Stimulated activated CD8-positive, alpha-beta memory T cell treated with anti-CD3 and anti-CD28 coated beads, Interleukin-7, amount 100 ng/mL, for 1 hour (primary cell): ENCODE data around the gene YIF1A.
"Not testable (repeated sequence)": the region's sequence is repeated elsewhere in the genome, so short reads cannot be mapped to it uniquely, and the experiment has no call there.

ENCODE experiments used
- DNase-seq, 2 donors: peaks; one replicate each; pipeline ENCODE4 v3.0.0-alpha.2; 2020; ENCODE audit warnings: low read depth in 2 of 2

YIF1A gene

DNA sequence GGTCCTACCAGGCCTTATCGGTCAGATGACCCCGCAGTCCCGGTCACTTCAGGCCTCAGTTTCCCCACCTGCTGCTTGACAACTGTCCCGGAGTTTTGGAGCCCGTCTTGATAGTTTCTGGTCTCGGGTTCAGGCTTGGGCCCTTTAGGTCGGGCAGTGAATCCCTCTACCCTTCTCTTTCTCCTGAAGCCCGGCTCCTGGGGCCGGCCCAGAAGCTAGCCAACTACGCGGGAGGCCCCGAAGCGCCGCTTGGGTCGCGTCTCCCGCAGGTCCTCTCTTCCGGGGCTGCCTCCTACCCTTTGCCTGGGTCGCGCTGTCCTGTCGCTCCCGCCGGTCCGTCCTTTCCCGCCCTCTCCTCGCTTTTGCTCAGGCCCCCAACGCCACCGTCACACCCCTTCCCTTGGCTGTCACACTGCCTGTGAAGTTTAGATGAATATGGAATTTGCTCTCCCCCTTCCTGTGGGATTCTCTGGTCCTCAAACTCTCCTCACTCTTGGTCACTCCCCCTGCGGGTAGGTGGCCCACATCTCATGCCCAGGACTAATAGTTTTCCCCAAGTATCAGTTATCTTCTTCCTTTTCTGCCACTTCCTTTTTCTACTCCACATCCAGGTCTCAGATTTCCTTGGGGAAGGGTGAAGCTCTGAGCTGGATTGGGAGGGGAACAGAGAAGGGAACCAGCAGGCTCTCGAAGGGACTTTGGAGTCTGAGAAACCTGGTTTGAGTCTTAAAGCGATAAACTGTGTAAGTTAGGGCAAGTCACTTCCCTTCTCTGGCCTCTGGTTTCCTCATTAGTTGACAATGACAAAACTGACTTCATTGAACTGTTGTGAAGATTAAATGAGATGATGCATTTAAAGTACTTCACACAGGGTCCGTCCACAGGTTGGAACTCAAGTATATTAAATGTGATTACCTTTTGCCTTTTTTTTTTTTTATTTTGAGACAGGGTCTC, 19.7 kb downstream of the YIF1A start:
- no peak for DNase-seq

DNA sequence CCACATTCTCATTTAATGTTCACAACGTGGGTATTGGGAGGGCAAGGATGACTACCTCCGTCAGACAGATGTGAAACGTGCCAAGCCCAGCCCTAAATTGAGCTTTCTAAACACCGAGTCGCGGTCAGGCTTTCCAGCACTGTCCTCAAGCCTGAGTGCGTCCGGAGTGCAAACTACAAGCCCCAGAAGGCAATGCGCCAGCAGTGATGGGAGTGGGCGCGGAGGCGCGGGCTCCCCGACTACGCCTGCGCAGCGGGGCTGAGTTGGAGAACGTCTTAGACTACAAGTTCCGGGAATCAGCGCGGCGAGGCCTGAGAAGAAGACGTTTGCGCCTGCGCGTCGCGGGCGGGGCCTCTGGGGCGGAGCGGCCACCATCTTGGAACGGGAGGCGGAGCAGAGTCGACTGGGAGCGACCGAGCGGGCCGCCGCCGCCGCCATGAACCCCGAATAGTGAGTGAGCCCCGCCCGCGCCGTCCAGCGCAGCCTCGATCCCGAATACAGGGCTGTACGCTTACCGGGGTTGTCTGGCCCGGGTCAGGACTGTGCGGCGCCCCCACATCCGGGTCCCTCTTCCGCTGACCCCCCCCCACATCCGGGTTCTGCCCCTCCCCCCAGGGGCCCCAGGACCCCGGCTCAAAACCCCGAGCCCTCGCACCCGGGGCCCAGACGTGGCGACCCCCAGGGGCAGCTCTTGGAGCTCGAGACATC, 20.5 kb downstream of the YIF1A start, which contains the start of gene RAB1B:
Gene RAB1B, plus strand, starts transcription at position 396 of the 708 bp plus-strand sequence. Its CDS starts 41 bp downstream, at position 437.
- DNase-seq, result peak; percentile 99 to 100

DNA sequence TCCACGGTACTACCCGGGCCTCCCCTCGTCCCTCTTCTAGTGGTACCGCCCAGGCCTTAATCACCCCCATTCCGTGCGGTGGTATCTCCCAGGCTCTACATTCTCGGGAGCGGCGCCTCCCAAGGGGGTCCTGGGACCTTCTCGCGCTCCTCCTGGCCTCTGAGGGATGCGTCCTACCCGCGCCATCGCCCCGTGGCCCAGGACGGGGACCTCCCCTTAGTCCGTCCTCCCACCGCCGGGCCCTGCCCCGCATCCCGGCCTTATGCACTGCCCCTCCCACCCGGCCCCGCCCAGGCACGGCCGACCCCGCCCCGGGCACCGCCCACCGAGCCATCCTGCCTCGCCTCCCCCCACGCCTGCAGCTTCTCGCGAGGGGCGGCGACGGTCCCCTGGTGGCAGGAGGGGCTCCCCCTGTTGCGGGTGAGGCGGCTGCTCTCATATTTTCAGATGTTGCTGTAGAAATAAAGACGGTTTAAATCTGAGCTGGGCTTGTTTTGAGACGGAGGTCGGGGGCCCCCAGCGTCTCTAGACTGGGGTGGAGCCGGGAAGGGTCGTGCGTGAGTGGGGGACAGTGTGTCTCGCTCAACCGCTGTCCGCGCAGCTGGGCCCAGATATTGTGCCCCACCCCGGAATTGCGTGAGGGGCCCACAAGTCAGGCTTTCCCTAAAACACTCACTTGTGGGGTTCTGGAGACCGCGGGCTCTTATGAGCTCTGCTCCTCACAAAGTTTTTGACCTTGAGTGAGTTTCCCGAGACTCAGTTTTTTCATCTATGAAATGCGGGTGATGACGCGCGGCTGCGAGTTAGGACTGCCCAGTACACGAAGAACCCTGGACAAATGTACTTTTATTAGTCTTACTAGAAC, 21.3 kb downstream of the YIF1A start:
- DNase-seq, result peak; percentile 69 to 71

DNA sequence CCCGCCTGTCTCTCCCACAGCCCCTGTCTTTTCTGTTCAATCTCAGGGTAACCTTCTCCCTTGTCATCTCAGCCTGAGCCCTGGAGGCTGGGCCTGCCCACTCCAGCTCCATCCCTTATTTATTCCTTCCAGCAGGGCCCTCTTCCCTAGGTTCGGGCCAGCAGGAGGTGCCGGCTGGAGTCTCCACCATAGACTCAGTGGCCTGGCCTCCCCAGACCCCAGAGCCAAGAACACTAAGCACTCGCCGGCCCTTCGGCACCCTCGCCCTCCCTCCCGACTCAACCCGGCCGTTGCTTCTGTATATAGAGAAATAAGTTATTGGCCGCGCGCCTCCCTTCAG, 21.9 kb downstream of the YIF1A start:
- DNase-seq, result no peak

GRCh38 chr11:66266378-66267038, 22.4 kb downstream of the YIF1A start:
- DNase-seq, result no peak

DNA sequence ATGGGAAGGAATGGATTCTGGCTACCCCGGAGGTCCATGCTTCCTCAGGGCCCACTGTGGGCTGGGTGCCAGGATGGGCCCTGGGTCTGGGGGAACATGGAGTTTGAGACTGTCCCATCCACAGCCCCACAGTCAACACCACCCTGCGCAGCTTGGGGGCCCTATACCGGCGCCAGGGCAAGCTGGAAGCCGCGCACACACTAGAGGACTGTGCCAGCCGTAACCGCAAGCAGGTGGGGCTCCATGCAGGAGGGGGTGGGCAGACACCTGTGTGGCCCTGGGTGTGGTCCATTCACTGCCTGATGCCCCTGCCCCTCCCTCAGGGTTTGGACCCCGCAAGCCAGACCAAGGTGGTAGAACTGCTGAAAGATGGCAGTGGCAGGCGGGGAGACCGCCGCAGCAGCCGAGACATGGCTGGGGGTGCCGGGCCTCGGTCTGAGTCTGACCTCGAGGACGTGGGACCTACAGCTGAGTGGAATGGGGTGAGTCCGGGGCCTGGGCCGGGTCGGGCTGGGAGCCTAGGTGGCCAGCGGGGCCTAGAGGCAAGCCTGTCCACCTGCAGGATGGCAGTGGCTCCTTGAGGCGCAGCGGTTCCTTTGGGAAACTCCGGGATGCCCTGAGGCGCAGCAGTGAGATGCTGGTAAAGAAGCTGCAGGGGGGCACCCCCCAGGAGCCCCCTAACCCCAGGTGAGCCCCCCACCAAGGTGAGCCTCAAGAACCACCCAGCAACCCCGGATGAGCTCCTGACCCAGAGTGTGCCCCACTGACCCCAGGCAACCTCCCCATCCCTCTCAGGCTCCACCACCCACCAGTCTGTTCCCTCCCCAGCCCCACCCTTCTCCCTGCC, 23.2 kb downstream of the YIF1A start:
- no peak for DNase-seq

DNA sequence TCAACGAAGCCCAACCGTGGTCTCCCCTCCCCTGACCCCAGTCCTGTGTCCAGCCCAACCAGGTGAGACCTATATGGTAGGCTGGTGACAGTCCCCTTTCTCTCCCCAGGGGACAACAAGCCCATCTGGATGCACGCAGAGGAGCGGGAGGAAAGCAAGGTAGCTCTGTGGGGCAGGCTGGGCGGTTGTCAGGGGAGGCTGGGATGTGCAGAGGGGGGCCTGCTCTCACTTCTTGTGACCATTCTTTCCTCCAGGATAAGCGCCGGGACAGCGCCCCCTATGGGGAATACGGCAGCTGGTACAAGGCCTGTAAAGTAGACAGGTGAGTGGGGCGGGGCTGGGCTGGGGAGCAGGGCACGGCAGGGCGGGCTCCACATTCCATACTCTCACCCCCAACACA, 24.0 kb downstream of the YIF1A start:
- DNase-seq, result no peak

DNA sequence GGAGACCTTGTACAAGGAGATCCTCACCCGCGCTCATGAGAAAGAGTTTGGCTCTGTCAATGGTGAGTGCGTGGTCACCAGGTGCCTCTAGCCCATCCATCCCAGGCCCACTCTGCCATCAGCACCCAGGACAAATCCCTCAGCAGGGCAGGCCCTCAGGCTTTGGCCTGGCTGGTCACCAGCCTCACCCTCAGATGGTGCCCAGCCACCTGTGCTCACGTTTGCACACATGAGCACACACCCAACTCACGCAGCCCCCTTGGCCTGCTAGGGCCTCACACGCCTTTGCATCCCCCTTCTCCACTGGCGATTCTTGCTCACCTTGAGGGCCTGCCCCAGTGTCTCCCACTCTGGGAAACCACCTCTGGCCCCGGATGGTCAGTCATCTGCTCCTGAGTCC, 24.6 kb downstream of the YIF1A start:
- no peak for DNase-seq

- DNase-seq, result no peak
Observed at GRCh38 chr11:66263785-66264184, 25.2 kb downstream of the YIF1A start.

GRCh38 chr11:66263231-66263630, 25.7 kb downstream of the YIF1A start:
- DNase-seq, result no peak

DNA sequence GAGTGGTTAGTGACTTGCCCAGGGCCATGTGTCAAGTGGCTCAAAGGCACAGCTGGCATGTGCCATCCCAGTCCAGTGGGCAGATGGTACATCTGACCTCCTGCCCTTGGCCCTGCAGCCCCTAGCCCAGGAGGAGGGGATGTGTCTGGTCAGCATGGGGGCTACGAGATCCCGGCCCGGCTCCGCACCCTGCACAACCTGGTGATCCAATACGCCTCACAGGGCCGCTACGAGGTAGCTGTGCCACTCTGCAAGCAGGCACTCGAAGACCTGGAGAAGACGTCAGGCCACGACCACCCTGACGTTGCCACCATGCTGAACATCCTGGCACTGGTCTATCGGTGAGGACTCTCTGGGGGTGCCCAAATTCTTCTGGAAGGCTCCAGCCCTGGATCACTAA, 26.2 kb downstream of the YIF1A start:
- DNase-seq, result no peak

DNA sequence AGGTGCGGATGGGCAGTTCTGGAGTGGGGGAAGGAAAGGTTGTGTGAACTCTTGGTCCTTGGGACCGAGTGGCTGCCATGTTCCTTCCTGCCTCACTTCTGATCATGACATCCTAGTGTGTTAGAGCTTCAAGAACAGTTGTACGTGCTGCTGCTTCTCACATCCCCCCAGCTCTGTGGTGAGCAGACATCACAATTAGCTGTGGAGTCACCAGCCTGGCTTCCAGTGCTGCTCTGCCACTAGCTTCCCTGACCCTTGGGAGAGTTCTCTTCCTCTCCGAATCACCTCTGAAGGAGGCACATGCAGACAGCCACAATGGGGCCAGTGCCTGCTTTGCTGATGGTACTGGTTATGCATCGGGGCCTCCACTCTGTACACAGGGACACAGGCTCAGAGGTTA, 26.8 kb downstream of the YIF1A start:
- DNase-seq, result no peak

DNA sequence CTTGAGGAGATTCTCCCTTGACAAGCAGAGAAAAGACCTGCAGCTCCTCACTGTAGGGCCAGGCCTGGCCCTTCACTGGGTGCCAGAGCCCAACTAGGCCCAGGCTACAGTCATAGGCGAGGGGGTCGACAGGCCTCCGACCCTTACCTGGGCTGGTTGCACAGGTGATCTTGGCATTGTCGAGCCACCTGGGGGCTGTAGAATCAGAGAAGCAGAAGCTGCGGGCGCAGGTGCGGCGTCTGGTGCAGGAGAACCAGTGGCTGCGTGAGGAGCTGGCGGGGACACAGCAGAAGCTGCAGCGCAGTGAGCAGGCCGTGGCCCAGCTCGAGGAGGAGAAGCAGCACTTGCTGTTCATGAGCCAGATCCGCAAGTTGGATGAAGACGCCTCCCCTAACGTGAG, 27.4 kb downstream of the YIF1A start:
- no peak for DNase-seq

DNA sequence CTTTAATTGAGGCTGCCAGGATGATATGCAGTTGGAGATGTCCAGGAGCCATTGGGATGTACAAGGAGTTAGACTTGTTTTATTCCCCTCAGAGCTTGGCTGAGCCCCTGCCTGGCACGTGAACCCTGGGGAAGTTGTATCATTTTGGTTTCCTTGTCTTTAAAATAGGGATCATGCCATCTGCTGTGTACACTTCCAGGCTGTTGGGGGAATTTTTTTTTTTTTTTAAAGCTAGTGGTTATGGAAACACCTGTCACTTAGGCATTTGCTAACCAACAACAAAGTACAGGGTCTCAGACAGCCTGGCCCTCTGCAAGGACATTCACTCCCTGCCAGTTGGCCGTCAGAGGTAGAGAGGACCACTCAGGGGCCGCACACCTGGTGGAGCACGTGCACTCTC, 29.0 kb downstream of the YIF1A start:
- DNase-seq, result no peak

GRCh38 chr11:66259225-66259624, 29.7 kb downstream of the YIF1A start:
- DNase-seq, result no peak

- DNase-seq, result no peak
Observed at GRCh38 chr11:66258473-66258893, 30.5 kb downstream of the YIF1A start.

- not testable (repeated sequence) for DNase-seq
Observed at GRCh38 chr11:66253081-66253480, 35.9 kb downstream of the YIF1A start.

DNA sequence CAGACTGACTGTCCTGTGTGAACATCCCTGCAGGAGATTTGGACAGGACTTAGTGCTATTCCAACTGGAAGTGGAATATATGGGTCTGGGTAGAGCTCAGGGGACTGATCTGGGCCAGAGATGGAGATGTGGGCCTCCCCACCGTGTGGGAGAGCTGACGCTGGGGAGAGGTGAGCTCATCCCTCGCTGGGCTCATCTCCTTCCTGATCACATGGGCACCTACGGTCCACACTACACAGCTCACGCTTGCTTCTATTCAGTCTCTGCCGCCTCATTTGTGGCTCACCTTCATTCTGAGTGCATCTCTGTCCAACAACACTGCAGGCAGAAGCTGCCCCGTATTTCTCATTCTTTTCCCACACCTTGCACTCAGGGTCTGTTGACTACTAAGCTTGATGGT, 37.1 kb downstream of the YIF1A start:
- DNase-seq, result no peak

DNA sequence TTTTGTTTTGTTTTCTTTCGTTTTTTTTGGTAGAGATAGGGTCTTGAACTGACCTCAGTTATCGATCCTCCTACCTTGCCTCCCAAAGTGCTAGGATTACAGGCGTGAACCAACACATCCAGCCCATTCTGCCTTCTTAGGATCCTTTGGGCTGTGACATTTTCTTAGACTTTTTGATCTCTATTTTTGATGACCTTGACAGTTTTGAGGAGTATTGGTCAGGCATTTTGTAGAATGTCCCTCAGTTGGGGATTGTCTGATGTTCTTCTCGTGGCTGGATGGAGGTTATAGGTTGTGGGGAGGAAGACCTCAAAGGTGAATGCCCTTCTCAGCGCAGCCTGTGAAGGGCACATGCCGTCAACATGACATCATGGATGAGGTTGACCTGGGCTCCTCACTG, 40.0 kb downstream of the YIF1A start:
- DNase-seq, result no peak

DNA sequence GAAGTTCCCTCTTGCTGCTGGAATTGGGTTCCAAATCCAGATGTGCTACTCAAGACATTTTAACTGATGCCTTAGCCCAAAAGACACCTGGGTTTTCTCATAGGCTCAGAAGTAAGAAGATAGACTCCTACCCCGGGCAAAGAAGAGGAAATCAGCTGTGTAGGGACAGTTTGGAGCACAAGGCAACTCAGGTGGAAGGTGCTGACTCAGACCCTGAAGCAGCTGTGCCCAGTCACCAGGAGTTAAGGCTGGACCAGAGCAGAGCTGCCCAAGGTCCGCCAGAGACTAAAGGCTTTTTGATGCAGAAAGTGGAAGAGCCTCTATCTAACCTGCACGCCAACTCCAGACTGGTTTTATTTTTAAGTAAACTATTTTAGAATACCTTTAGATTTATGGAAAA, 41.1 kb downstream of the YIF1A start:
- no peak for DNase-seq

GRCh38 chr11:66247295-66247694, 41.6 kb downstream of the YIF1A start:
- no peak for DNase-seq
